Activated CD4-positive, alpha-beta T cell treated with anti-CD3 and anti-CD28 coated beads, Interleukin-2, amount 10 ng/mL, durations not matched to agents 24 days and 14 days (primary cell): ENCODE measurements around the gene EIF1. TPM values are rescaled to one million over a fixed set of nuclear protein-coding genes. Genes with fewer than 3 reads are reported as not detected.

Source experiments
- DNase-seq: peaks from one replicate; pipeline ENCODE4 v3.0.0; 2022
- H3K27ac Mint-ChIP-seq: one replicate; pipeline ENCODE4 v1.8.0; 2022; ENCODE audit warnings: mild to moderate bottlenecking, mixed read lengths
- H3K27me3 Mint-ChIP-seq: one replicate; pipeline ENCODE4 v1.8.0; 2022; ENCODE audit warnings: mixed read lengths
- H3K36me3 Mint-ChIP-seq: one replicate; pipeline ENCODE4 v1.8.0; 2022; ENCODE audit warnings: low read depth, mild to moderate bottlenecking, mixed read lengths
- H3K4me1 Mint-ChIP-seq: one replicate; pipeline ENCODE4 v1.8.0; 2021; ENCODE audit warnings: mixed read lengths
- H3K4me3 Mint-ChIP-seq: one replicate; pipeline ENCODE4 v1.8.0; 2022; ENCODE audit warnings: mild to moderate bottlenecking, moderate library complexity, mixed read lengths
- H3K9me3 Mint-ChIP-seq: one replicate; pipeline ENCODE4 v1.8.0; 2021; ENCODE audit warnings: mixed read lengths
- intact Hi-C: fragments of 100-400 bp; cut with micrococcal nuclease; formaldehyde crosslinking; loops from one replicate; pipeline ENCODE4 v1.15.1; 2023
- total RNA-seq: library from RNA; stranded (reverse); gene quantifications from 2 replicates; pipeline ENCODE4 v1.2.3, GENCODE V29; 2022

The EIF1 gene
- total RNA-seq, 1 donor from 2014 or later = 837 TPM

- Mint-ChIP-seq H3K36me3 (no peaks in the 10 kb centered on the region), H3K9me3 (no peaks in the 10 kb centered on the region), H3K4me3 (no peak overlapping the region), H3K27me3 (peaks cover 35% of the 10 kb centered on the region), H3K4me1 (peaks cover 11% of the 10 kb centered on the region), H3K27ac (no peak overlapping the region)
- intact Hi-C loops = loop anchor here (5.0 kb wide), 1 partner anchor 50 kb away; the partner anchor contains the start of gene JUP
- no peak for DNase-seq
Measured at GRCh38 chr17:41736983-41737679, 48.4 kb downstream of the EIF1 start.

GRCh38 chr17:41737680-41738023 lies 49.0 kb downstream of the EIF1 start:
- H3K27ac Mint-ChIP-seq = peak overlapping the region; percentile 71

DNA sequence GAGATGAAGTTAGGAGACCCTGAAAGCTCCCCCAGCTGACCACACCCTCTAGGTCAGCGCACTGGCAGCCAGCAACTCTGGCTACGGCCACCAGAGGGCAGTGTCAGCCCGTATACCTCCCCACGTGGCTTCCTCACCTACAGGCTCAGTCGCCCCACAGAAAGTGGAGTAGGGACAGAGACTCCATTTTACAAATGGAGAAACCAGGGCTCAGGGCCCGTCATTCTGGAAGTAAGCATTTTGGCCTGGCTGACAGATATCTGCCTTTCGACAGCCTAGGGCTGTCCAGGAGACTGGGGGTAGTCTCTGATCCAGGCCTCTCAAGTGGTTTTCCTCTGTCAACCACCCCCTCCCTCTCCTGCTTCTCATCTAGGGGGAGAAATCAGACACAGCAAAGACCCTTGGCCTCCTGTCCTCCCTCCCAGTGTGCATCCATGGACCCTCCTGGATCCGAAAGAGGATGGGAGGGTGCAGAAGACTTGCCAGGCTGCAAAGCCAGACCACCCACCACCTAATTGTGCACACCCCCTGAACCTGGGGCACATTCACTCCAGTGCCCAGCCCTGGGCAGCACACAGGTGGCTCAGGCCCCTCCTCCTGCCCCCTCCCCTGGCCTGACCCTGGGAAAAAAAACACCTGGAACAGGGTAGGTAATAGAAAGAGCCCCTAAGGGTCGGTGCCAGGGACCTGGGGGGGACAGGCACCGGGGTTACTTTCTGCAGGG lies 49.6 kb downstream of the EIF1 start:
- no peaks in the 10 kb centered on the region for H3K9me3 Mint-ChIP-seq
- peak overlapping the region; percentile 71 for H3K27ac Mint-ChIP-seq
- peak; percentile 94 for DNase-seq

More at GRCh38 chr17:41737680-41738023, 49.0 kb downstream of the EIF1 start:
- Mint-ChIP-seq H3K27me3 (peaks cover 30% of the 10 kb centered on the region), H3K4me1 (peaks cover 11% of the 10 kb centered on the region), H3K36me3 (no peaks in the 10 kb centered on the region), H3K4me3 (no peak overlapping the region), H3K9me3 (no peaks in the 10 kb centered on the region)
- intact Hi-C loops = loop anchor here (1.0 to 5.0 kb wide), 3 partner anchors 50 to 148 kb away; partner anchors contain the start of gene JUP
- DNase-seq = no peak

DNA sequence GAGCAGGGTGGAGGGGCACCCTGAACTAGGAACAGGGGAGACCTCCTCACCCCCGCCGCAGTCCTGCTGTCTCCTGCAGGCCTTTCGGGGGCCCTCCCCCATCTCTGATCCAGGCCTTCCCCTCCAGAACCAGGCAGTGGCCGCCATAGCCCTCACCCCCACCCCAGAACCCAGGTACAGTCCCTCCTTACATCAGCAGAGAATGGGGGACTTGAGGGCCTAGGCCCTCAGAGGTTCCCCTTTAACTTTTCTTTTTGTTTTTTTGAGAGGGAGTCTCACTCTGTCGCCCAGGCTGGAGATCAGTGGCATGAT lies 50.1 kb downstream of the EIF1 start:
- Mint-ChIP-seq H3K4me3 (no peak overlapping the region), H3K27me3 (peaks cover 21% of the 10 kb centered on the region), H3K9me3 (no peaks in the 10 kb centered on the region), H3K27ac (no peak overlapping the region), H3K4me1 (peaks cover 9% of the 10 kb centered on the region), H3K36me3 (no peaks in the 10 kb centered on the region)
- DNase-seq = no peak
- intact Hi-C loops = loop anchor here (1.0 to 5.0 kb wide), 3 partner anchors 49 to 147 kb away; partner anchors contain the start of gene JUP

More for the DNA sequence above, 49.6 kb downstream of the EIF1 start:
- intact Hi-C loops = loop anchor here (1.0 to 5.0 kb wide), 3 partner anchors 49 to 147 kb away; partner anchors contain the start of gene JUP
- peaks cover 11% of the 10 kb centered on the region for H3K4me1 Mint-ChIP-seq
- no peaks in the 10 kb centered on the region for H3K36me3 Mint-ChIP-seq
- H3K4me3 Mint-ChIP-seq = no peak overlapping the region
- H3K27me3 Mint-ChIP-seq = peaks cover 25% of the 10 kb centered on the region

DNA sequence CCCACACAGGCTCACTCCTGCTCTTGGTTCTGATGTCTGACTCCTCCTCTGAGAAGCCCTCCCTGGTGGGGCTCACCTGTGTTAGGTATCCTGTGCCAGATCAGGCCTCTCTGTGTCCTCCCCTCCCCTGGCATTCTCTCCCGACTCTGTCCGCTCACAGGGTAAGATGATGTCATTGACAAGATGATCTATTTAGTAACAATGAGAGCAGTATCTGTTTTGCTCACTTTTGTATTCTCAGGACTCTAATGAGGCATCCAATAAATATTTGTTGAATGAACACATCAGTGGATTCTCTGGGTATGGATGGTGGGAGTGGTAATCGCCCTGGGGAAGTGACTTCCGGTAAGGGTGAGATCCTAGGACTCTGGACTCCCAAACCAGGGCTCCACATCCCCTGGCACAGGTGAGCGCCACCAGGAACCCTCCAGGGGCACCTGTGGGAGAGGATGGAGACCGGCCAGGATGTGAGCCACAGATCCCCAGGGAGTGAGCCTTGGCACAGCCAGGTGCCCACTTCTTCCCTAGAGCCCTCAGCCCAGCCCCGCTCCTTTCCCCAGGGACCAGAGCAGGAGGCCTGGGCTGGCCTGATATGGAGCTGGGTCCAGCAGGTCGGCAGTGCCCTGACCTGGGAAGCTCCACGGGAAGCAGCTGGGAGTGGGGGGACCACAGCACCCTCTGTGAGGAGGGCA lies 51.1 kb downstream of the EIF1 start:
- Mint-ChIP-seq H3K4me3 (no peak overlapping the region), H3K36me3 (no peaks in the 10 kb centered on the region), H3K27me3 (peaks cover 20% of the 10 kb centered on the region), H3K27ac (peak overlapping the region; percentile 0), H3K9me3 (no peaks in the 10 kb centered on the region), H3K4me1 (peaks cover 7% of the 10 kb centered on the region)
- intact Hi-C loops = loop anchor here (5.0 kb wide), 1 partner anchor 47 kb away; the partner anchor contains the start of gene JUP
- DNase-seq = no peak

DNA sequence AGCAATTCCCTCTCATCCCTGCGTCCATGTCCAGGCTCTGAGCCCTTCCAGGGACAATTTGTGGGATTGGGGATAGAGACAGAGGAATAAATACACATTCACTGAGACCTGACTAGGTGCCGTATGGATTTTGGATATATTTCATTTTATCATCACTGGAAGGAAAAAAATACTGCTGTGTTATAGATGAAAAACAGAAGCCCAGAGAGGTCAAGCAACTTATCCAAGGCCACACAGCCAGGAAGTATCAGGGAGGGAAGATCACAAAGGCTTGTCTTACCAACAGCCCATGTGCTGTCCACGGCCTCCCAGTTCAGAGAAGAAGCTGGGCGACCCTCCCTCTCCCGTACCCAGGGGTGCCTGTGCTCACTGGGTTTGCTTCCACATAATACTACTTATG lies 51.8 kb downstream of the EIF1 start:
- H3K4me1 Mint-ChIP-seq = peaks cover 5% of the 10 kb centered on the region
- no peaks in the 10 kb centered on the region for H3K9me3 Mint-ChIP-seq
- no peak overlapping the region for H3K4me3 Mint-ChIP-seq
- H3K27me3 Mint-ChIP-seq = peaks cover 17% of the 10 kb centered on the region
- H3K27ac Mint-ChIP-seq = no peak overlapping the region
- intact Hi-C loops = no loop called here
- H3K36me3 Mint-ChIP-seq = no peaks in the 10 kb centered on the region
- no peak for DNase-seq

DNA sequence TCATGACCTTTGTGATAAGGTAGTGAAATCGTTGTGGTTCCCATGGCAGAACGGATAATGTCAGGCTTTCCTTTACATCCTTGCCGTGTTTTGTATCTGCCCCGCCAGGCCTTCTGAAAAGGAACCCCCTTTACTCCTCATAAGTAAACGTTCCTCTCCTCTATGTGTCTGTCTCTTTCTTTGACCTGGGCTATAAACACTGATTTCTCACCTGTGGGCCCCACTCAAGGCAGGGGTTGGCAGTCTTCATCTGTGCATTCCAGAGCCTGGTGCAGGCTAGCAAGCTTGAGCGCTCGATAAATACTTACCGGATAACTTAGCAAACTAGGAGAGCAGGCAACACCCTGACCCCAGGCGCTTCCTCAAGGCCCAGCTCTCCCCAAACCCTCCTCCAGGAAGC lies 53.0 kb downstream of the EIF1 start:
- Mint-ChIP-seq H3K27me3 (peaks cover 10% of the 10 kb centered on the region), H3K4me3 (no peak overlapping the region), H3K9me3 (no peaks in the 10 kb centered on the region), H3K36me3 (no peaks in the 10 kb centered on the region), H3K27ac (no peak overlapping the region), H3K4me1 (peaks cover 5% of the 10 kb centered on the region)
- DNase-seq = no peak
- intact Hi-C loops = no loop called here

Other genes starting within 250 kb of the EIF1 start
- gene KRT38, start 247.9 kb upstream of the EIF1 start, total RNA-seq = not detected in 2 replicates
- gene KRT32, start 221.5 kb upstream of the EIF1 start, total RNA-seq = not detected in 2 replicates
- not detected in 2 replicates for gene KRT35, start 207.7 kb upstream of the EIF1 start, total RNA-seq
- gene KRT36, start 199.0 kb upstream of the EIF1 start, total RNA-seq = not detected in 2 replicates
- gene KRT13, start 183.3 kb upstream of the EIF1 start, total RNA-seq = not detected in 2 replicates
- not detected in 2 replicates for gene KRT15, start 170.0 kb upstream of the EIF1 start, total RNA-seq
- gene KRT19, start 160.6 kb upstream of the EIF1 start, total RNA-seq = not detected in 2 replicates
- gene KRT9, start 116.8 kb upstream of the EIF1 start, total RNA-seq = not detected in 2 replicates
- not detected in 2 replicates for gene KRT14, start 102.0 kb upstream of the EIF1 start, total RNA-seq
- not detected in 2 replicates for gene KRT16, start 76.1 kb upstream of the EIF1 start, total RNA-seq
- gene KRT17, start 64.3 kb upstream of the EIF1 start, total RNA-seq = not detected in 2 replicates
- not detected in 2 replicates for gene GAST, start 23.4 kb downstream of the EIF1 start, total RNA-seq
- 0.02 and 0.05 TPM in 2 replicates for gene HAP1, start 45.8 kb downstream of the EIF1 start, total RNA-seq
- 0.14 and 0.24 TPM in 2 replicates for gene JUP, start 97.8 kb downstream of the EIF1 start, total RNA-seq
- gene P3H4, start 123.1 kb downstream of the EIF1 start, total RNA-seq = 4.1 and 5.9 TPM in 2 replicates
- 0.31 and 0.47 TPM in 2 replicates for gene FKBP10, start 124.1 kb downstream of the EIF1 start, total RNA-seq
- 46.2 and 47.3 TPM in 2 replicates for gene NT5C3B, start 147.3 kb downstream of the EIF1 start, total RNA-seq
- not detected in 2 replicates for gene KLHL10, start 148.9 kb downstream of the EIF1 start, total RNA-seq
- gene KLHL11, start 176.5 kb downstream of the EIF1 start, total RNA-seq = 22.6 and 22.8 TPM in 2 replicates
- 225 and 229 TPM in 2 replicates for gene ACLY, start 230.1 kb downstream of the EIF1 start, total RNA-seq
- 0.63 and 0.76 TPM in 2 replicates for gene ODAD4, start 241.7 kb downstream of the EIF1 start, total RNA-seq